Lower lobe of right lung (tissue), 2 donors: ENCODE data around the gene MIPEP. TPM values are rescaled to one million over a fixed set of nuclear protein-coding genes. Genes with fewer than 3 reads are reported as not detected.
"Not testable (repeated sequence)": the region's sequence is repeated elsewhere in the genome, so short reads cannot be mapped to it uniquely, and the experiment has no call there.

Source experiments
- ATAC-seq, 2 donors: fragments of 200-7000 bp; cut with Tn5 transposase; one replicate each; pipeline ENCODE4 v1.9.1; 2020 to 2022; ENCODE audit warnings: mild to moderate bottlenecking in 2 of 2, moderate library complexity in 2 of 2
- DNase-seq: peaks from one replicate; pipeline ENCODE4 v3.0.0-alpha.2; 2020
- H3K27ac ChIP-seq: fragments of 200-600 bp; one replicate; pipeline ENCODE4 v1.8.0; 2022
- H3K27me3 ChIP-seq: fragments of 200-600 bp; one replicate; pipeline ENCODE4 v1.8.0; 2022; ENCODE audit warnings: low read depth
- H3K36me3 ChIP-seq: fragments of 200-600 bp; one replicate; pipeline ENCODE4 v1.8.0; 2022; ENCODE audit warnings: mild to moderate bottlenecking
- H3K4me1 ChIP-seq: fragments of 200-600 bp; one replicate; pipeline ENCODE4 v1.8.0; 2022
- H3K4me3 ChIP-seq: fragments of 200-600 bp; one replicate; pipeline ENCODE4 v1.8.0; 2022; ENCODE audit warnings: mild to moderate bottlenecking
- H3K9me3 ChIP-seq: fragments of 200-600 bp; one replicate; pipeline ENCODE4 v1.8.0; 2022
- intact Hi-C: fragments of 100-400 bp; cut with DNase I; formaldehyde crosslinking; loops from one replicate; pipeline ENCODE4 v1.11.0; 2022
- total RNA-seq: library from RNA; stranded (reverse); fragmentation: NEBNext Ultra II Directional; extraction: Animal tissue kit (Norgen Biotek cat#: 25700); gene quantifications from one replicate; pipeline ENCODE4 v1.2.1, GENCODE V29; 2021
- TF ChIP-seq, protein P1 (sequence below): fragments of 200-600 bp; IDR thresholded peaks from one replicate; pipeline ENCODE4 v1.8.0; 2022; ENCODE audit warnings: antibody characterized with exemption, mild to moderate bottlenecking
- donor health status: DM: no; HTN: yes; CAD: no; lungs with severe emphysema.

The MIPEP gene
- total RNA-seq, 1 donor from 2014 or later, result 18.4 TPM

DNA sequence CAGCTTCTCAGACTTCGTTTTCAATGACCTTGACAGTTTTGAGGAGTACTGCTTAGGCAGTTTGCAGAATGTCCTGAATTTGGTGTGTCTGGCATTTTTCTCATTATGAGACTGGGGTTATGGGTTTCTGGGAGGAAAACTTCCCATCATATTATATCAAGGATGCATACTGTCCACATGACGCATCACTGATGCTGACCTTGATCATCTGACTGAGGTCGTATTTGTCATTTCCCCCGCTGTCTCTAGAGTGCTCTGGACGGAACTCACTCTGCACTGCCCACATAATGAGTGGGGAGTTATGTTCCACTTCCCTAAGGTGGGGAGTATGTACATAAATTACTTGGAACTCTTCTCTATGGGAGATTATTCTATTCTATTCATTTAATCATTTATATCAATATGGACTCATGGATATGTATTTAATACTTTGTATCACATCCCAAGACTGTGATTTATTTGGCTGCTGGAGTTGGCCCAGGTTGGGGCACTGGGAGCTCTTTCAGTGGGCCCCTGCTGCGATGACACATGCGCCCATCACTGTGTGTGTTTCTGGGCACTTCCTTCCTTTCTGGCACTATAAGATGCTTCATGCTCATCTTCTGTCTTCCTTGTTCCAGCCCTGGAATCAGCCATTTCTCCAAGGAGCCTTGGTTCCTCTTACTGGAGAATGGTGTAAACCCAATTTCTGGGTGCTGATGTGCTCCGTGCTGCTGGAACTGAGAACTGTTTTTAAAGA lies 138.6 kb downstream of the MIPEP start:
- intact Hi-C loops, result no loop called here
- peaks cover 25% of the 10 kb centered on the region for H3K4me1 ChIP-seq
- H3K36me3 ChIP-seq, result no peaks in the 10 kb centered on the region
- DNase-seq, result no peak
- H3K9me3 ChIP-seq, result no peaks in the 10 kb centered on the region
- ATAC-seq, result no peak
- H3K27me3 ChIP-seq, result no peaks in the 10 kb centered on the region
- H3K27ac ChIP-seq, result no peak overlapping the region
- TF ChIP-seq, protein P1, sequence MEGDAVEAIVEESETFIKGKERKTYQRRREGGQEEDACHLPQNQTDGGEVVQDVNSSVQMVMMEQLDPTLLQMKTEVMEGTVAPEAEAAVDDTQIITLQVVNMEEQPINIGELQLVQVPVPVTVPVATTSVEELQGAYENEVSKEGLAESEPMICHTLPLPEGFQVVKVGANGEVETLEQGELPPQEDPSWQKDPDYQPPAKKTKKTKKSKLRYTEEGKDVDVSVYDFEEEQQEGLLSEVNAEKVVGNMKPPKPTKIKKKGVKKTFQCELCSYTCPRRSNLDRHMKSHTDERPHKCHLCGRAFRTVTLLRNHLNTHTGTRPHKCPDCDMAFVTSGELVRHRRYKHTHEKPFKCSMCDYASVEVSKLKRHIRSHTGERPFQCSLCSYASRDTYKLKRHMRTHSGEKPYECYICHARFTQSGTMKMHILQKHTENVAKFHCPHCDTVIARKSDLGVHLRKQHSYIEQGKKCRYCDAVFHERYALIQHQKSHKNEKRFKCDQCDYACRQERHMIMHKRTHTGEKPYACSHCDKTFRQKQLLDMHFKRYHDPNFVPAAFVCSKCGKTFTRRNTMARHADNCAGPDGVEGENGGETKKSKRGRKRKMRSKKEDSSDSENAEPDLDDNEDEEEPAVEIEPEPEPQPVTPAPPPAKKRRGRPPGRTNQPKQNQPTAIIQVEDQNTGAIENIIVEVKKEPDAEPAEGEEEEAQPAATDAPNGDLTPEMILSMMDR, result no peak
- no peak overlapping the region for H3K4me3 ChIP-seq

DNA sequence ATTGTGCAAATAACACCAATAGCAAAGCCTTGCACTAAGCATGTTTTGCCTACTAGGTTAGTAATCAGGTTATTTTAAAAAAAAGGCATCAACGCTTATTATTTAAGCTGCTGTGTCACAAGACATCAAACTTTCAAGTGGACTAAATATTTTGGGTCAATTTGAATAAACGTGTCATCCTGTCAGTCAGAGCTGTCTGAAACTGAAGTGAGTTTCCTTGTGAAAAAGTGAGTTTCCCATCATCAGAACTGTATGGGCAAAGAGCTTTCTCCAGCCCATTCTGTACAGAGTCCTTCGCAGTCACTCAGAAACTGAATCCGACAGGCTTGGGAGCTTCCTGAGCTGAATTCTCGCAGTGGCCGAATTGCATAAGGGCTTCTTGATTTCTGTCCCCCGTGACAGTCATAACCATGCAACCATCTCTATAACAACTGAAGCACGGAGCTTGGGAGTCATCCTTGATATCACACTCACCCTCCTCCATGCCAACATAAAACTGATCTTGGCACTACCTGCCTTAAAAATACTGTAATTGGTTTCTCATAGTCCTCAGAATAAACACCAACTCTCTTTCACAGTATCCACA lies 139.8 kb downstream of the MIPEP start:
- Histone ChIP-seq H3K4me1 (peaks cover 14% of the 10 kb centered on the region), H3K9me3 (no peaks in the 10 kb centered on the region), H3K4me3 (no peak overlapping the region), H3K27ac (no peak overlapping the region), H3K36me3 (no peaks in the 10 kb centered on the region), H3K27me3 (no peaks in the 10 kb centered on the region)
- ATAC-seq (no peak), DNase-seq (no peak)
- TF ChIP-seq, protein P1, result no peak
- intact Hi-C loops, result no loop called here

DNA sequence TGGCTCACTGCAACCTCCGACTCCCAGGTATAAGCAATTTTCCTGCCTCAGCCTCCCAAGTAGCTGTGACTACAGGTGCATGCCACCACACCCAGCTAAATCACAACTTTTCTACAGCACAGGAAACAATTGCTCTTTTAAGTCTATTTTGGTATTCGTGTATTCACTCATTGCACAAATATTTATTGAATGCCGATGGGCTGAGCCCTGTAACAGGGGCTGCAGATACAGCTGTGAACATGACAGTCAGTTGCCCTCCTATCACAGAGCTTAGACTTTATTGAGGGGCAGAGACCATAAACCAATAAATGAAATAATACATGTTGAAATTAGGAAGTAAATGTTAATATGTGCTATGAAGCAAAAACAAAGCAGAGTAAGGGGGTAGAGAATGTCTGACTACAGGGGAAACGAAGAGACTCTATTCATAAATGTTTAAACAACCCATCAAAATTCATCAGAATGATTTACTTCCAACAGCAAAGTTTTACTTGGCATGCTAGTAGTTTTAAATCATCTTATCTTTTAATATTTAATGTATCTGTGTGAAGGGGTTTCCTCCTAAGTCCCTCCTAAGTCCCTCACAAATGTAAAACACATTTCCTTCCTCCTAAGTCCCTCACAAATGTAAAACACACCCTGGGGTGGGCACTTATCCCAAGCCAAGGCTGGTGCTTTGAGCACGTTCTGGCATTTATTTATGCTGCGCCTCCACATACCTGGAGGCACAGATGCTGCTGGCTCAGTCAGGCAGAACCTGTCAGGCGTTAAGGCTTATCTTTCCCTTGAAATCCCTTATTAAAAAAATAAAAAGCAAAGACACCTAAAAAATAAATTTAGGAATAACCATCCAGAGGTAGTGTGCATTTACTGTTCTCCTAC lies 140.8 kb downstream of the MIPEP start:
- ATAC-seq (no peak), DNase-seq (no peak)
- Histone ChIP-seq H3K4me1 (peaks cover 10% of the 10 kb centered on the region), H3K36me3 (no peaks in the 10 kb centered on the region), H3K9me3 (no peaks in the 10 kb centered on the region), H3K27ac (no peak overlapping the region), H3K4me3 (no peak overlapping the region), H3K27me3 (no peaks in the 10 kb centered on the region)
- TF ChIP-seq, protein P1, result no peak
- intact Hi-C loops, result no loop called here

DNA sequence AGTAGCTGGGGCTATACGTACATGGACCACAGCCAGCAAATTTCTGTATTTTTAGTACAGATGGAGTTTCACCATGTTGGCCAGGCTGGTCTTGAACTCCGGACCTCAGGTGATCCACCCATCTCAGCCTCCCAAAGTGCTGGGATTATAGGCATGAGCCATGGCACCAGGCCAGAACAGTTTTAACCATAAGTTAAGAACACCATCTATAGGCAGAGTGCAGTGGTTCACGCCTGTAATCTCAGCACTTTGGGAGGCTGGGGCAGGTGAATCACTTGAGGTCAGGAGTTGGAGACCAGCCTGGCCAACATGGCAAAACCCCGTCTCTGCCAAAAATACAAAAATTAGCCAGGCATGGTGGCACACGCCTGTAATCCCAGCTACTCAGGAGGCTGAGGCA lies 143.1 kb downstream of the MIPEP start:
- H3K4me3 ChIP-seq, H3K36me3 ChIP-seq, intact Hi-C loops, DNase-seq, H3K4me1 ChIP-seq, H3K27ac ChIP-seq, ATAC-seq, H3K27me3 ChIP-seq, H3K9me3 ChIP-seq: not testable (repeated sequence)

DNA sequence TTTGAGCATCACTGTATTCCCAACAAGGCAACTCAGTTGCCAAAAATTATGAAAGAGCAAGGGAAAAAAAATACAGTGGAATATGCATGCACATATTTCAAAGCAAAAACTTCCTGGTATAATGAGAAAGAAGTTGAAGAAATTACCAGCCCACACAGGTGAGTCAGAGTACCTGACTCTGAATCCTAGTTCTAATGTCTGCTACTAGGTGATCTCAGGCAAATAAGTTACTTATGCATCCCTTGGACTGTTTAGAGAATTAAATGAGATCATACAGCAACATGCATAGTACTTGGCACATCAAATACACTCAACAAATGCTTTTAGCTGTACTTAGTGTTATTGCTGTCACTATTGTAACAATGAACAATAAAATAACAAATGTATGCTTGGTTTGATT lies 144.9 kb downstream of the MIPEP start:
- ATAC-seq, result peak in 1 of 2 donors; percentile 55
- intact Hi-C loops, result no loop called here
- DNase-seq, result no peak
- Histone ChIP-seq H3K27me3 (no peaks in the 10 kb centered on the region), H3K36me3 (no peaks in the 10 kb centered on the region), H3K4me1 (peaks cover 5% of the 10 kb centered on the region), H3K9me3 (no peaks in the 10 kb centered on the region), H3K4me3 (no peak overlapping the region), H3K27ac (no peak overlapping the region)
- TF ChIP-seq, protein P1, result no peak
